CD4-positive, alpha-beta T cell treated with Interleukin-1 beta for 1 hour (primary cell): ENCODE measurements around the gene ZNF70.
A peak's percentile ranks its signal among the peaks of the same experiment; 100 is the strongest.
"Not testable (repeated sequence)": the region's sequence is repeated elsewhere in the genome, so short reads cannot be mapped to it uniquely, and the experiment has no call there.

Source experiments
- DNase-seq, 2 donors: peaks; one replicate each; pipeline ENCODE4 v3.0.0-alpha.2; 2020 to 2022

The ZNF70 gene

DNA sequence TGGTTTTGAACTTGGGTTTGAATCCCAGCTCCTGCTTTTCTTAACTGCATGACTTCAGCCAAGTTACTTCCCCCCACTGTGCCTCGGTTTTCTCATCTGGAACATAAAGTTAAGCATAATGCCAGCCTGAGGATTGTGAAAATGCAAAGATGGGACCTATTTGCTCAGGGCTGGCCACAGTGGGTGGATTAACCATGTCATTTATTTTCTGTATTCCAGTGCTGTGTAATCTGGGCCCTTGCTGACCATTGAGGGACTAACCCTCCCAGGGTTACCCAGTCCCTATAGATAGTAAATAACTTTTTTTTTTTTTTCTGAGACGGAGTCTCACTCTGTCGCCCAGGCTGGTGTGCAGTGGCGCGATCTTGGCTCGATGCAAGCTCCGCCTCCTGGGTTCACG, 4.8 kb upstream of the ZNF70 start:
- no peak for DNase-seq

DNA sequence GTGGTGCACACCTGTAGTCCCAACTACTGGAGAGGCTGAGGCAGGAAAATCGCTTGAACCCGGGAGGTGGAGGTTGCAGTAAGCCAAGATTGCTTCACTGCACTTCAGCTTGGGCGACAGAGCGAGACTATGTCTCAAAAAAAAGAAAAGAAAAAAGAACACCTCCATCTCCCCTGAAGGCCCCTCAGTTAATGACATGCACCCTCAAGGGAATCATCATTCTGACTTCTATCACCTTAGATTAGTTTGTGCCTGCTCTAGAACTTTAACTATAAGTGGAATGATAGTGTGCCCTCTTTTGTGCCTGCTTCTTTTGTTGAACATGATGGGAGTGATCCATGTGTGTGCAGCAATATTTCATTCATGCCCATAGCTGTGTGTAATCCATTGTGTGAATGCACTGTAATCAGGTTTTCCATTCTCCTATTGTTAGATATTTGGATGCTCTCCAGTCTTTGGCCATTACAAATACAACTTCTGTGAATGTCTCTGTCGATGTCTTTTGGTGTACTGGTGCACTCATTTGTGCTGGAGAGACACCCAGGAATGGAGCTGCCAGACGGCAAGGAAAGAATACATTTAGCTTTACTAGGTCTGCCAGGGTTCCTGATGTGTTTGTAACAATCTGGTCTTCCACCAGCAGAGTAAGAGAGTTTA, 4.2 kb upstream of the ZNF70 start:
- DNase-seq = no peak

DNA sequence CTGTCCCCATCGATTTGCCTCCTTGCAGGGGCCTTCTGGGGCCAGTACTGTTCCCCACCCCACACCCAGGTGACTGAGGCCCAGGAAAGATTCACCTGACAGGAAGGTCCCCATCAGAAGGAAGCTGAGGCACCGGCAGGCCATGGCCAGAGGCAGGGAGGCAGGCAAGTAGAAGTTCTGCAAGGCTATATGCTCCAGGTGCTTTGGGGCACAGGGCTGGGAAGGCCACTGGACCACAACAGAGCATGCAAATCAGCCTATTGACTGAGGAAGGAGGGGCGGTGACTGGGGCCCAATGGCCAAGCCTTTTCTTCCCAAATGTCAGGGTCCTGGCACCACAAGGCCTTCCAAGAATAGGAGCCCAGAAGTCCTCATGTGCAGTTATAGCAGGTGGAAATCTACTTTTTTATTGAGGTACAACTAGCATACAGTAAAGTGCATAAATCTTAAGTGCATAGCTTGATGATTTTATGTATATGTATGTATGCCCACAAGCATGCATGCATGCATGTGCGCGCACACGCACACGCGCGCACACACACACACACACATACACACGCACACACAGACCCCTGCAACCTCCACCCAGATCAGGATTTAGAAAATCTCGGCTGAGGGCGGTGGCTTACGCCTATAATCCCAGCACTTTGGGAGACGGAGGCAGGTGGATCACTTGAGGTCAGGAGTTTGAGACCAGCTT, 3.5 kb upstream of the ZNF70 start, which contains the start of gene VPREB3:
Gene VPREB3, minus strand, starts transcription at position 206 of the 700 bp plus-strand sequence. Its CDS starts 62 bp downstream, at position 144.
- DNase-seq = peak in 1 of 2 donors; percentile 6

- DNase-seq = no peak
These were observed 2.5 kb upstream of the ZNF70 start for GRCh38 chr22:23753385-23753784.

DNA sequence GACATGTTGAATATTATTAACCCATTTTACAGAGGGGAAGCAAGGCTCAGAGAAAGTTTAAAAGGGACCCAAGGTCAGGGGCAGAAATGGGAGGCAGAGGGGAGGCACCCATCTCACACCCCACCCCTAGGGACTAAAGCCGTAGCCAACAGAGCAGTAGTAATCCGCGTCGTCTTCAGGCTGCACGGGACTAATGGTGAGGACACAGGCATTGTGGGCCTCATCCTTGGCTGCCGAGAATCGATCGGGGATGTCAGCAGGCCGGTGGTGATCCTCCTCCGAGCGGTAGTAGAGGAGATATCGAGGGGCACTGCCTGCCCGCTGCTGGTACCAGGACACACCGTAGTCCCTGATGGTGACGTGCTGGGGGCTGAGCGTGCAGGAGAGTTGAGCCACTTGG, 1.8 kb upstream of the ZNF70 start:
- no peak for DNase-seq

DNA sequence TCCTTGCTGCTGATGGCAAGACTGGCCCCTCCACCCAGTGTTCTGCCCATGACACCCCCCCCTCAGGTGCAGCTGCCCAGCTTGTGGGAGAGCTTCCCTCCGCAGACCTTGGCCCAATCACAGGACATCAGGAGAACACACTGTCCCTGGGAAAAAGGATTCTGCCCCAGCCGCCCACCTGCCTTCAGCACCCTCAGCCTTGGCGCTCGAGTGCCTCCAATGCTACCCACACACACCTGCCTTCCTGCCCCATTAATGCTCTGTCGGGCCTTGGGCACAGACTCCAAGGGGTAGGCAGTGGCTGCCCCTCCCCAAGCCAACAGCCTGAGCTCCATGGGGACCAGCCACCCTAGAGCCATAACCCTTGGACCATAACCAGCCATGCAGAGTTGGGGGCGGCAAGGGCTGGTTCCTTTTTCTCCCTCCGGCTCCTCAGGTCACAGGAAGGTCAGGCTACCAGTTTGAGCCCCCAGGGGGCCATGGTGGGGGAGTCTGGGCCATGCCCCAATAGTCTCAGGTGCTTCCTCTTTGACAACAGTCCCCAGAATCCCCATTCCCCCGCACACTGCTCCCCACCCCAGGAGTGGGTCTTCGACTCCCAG, 1.3 kb upstream of the ZNF70 start:
- peak in 1 of 2 donors; percentile 80 for DNase-seq

DNA sequence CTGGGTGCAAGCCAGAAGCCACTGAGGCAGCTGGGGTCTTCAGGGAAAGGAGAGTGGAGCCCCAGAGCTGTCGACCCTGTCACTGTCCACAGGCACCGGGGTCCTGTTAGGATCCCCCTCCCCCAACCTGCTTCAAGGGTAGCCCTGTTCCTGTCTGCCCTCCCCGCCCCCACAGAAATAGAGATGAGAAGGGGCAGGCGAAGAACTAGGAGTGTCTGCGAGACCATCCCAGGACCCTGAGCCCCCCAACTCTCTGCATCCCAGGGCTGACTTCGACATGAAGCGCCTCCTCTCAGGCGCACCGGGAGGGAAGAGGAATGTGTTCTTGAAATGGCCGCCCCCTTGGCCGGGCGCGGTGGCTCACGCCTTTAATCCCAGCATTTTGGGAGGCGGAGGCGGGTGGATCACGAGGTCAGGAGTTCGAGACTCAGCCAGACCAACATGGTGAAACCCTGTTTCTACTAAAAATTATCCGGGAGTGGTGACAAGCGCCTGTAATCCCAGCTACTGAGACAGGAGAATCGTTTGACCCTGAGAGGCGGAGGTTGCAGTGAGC, 607 bp upstream of the ZNF70 start:
- DNase-seq = no peak

- no peak for DNase-seq
These were observed 572 bp downstream of the ZNF70 start for GRCh38 chr22:23750367-23750713.

DNA sequence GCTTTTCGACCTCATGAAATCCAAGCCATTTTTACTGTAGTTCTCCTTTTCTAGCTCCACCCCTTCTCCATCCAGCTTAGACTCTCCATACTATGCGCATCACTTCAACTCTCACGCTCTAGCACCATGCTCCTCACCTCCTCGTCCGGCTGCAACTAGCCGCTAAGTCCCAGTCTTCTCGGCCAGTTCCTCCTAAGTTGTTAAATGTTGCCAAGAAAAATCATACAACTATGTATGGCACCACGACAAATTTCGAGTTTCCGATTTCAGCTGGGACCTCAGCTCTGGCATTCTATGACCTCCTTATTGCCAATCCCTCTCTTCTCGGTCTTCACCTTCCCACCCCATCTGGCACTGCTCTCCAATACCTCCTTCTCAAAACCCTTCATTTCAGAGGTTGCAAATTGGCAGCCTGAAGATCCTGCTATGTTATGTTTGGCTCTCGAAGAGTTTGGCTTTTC, 1.0 kb downstream of the ZNF70 start:
- no peak for DNase-seq

- DNase-seq = no peak
These were observed 5.1 kb downstream of the ZNF70 start for GRCh38 chr22:23745791-23746190.

DNA sequence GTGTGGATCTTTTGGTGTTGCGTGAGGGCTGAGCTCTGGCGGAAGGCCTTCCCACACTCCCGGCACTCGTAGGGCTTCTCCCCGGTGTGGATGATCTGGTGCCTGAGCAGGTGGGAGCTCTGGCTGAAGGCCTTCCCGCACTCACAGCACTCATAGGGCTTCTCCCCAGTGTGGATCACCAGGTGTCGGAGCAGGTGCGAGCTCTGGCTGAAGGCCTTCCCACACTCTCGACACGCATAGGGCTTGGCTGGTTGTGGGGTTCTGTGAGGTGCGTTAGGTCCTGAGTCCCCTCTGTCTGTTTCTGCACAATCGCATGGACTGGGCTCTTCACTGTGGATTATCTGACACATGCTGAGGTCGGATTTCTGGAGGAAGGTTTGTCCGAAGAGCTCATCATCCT, 6.4 kb downstream of the ZNF70 start:
- DNase-seq = no peak

DNA sequence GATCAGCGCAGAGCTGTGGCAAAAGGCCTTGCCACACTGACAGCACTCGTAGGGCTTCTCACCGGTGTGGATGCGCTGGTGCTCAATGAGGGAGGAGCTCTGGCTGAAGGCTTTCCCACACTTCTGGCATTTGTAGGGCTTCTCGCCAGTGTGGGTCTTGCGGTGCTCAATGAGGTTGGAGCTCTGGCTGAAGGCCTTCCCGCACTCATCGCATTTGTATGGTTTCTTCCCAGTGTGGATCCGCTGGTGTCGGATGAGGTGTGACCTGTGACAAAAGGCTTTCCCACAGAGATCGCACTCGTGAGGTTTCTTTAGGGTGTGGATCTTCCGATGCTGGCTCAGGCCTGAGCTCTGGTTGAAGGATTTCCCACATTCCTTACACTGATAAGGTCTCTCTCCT, 6.9 kb downstream of the ZNF70 start:
- no peak for DNase-seq

- DNase-seq = no peak
These were observed 7.6 kb downstream of the ZNF70 start for GRCh38 chr22:23743303-23743705.

DNA sequence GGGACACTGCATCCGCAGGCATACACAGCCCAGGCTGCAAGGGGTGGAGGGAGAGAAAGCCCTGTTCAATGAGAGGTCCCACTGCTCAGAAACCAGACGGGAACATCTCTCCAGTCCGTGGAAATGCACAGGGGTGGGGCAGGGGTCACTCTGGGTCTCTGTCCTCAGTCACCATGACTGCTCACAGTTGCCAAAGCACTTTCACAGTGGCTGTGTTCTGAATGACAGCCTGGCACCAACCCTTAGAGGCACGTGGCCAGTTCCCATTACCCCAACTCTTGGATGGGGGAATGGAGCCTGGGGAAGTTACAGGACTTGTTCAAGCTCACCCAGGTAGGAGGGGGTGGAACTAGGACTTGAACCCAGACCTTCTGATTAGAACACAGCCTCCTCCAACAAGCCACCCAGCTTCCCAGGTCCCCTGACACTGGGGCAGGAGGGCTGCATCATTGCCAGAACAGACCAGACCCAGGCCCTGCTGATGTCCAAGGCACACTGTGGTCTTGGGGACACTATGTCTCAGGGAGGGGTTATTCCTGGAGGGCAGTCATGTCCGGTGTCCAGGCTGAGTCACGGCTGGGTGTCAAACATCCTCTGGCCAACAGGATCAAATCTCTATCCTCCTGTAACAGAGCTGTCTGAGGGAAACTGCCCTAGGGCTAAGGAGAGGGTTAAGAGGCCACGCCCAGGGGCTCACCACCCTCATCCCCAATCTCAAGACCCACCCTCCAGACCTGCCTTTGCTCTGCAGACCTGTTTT, 8.2 kb downstream of the ZNF70 start:
- DNase-seq = no peak

DNA sequence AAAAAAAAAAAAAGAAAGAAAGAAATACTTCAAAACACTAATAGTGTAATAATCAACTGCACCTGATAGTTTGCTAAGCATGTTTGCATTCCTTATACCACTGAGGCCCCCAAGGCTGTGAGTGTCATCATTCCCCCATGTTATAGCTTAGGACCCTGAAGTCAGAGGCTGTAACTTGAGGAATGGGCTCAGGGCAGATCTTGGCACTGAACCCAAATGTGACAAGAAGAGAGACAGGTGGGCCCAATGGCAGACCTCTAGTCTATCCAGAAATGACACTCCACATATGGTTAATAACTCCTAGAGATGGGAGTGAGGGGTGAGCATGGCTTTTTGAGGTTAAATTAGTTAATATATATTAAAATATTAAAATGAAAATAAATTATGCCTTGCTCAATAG, 13.2 kb downstream of the ZNF70 start:
- no peak for DNase-seq

DNA sequence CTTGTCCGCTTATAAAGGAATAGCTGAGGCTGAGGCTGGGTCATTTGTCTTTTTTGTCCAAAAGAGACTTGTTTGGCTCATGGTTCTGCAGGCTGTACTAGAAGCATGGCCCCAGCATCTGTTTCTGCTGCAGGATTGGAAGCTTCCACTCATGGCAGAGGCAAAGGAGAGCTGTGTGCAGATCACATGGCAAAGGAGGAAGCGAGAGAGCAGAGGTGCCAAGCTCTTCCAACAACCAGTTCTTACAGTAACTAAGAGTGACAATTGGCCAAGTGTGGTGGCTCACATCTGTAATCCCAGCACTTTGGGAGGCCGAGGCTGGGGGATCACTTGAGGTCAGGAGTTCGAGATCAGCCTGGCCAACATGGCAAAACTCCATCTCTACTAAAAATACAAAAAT, 22.8 kb downstream of the ZNF70 start:
- not testable (repeated sequence) for DNase-seq

DNA sequence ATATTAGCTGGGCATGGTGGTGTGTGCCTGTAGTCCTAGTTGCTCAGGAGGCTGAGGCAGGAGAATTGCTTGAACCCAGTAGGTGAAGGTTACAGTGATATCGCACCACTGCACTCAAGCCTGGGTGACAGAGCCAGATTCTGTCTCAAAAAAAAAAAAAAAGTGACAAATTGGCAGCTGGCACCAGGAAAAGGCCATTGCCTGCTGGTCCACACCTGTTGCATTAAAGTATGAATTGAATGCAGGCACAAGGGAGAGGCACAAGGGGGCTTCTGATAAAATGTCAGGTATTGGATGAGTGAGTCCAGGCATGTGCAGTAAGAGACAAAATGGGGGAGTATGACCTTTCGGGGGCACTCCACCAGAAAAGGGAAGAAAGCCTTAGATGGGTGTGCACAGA, 28.2 kb downstream of the ZNF70 start:
- no peak for DNase-seq

- DNase-seq = no peak
These were observed 28.8 kb downstream of the ZNF70 start for GRCh38 chr22:23722160-23722559.

DNA sequence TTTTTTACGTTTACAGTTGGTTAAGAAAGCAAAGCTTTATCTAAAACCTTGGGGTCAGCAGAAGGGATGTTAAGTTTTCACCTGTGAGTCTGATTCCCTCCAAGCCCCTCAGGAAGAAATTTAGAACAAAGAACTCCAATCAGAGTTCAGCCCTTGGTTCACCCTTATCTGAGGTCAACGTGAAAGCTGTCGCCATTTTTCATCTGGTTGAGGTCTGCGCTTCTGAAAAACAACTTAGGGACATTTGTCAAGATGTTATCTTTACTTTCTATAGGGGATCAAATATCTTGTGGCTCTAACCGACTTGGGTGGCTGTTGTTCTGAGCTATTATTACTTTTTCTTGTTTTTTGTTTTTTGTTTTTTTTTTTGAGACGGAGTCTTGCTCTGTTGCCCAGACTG, 30.1 kb downstream of the ZNF70 start:
- DNase-seq = no peak

DNA sequence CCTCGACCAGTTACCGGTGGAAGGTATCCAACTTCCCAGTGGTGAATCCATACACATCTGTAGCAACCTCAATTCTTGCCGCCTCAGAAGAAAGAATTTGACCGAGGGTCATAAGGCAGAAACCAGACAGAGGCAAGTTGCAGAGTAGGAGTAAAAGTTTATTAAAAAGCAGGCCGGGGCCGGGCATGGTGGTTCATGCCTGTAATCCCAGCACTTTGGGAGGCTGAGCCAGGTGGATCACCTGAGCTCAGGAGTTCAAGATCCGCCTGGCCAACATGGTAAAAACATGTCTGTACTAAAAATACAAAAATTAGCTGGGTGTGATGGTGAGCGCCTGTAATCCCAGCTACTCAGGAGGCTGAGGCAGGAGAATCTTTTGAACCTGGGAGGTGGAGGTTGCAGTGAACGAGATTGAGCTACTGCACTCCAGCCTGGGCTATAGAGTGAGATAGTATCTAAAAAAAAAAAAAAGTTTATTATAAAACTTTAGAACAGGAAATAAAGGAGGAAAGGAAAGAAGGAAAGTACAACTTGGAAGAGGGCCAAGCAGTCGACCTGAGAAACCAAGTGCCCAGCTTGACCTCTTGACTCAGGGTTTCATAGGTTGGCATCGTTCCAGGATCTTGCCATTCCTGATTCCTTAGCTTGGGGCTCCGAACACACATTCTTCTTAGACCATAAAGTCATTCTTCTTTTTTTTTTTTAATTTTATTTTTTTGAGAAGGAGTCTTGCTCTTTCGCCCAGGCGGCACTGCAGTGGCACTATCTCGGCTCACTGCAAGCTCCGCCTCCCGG, 32.3 kb downstream of the ZNF70 start:
- DNase-seq = no peak

- peak; percentile 85 to 87 for DNase-seq
These were observed 33.8 kb downstream of the ZNF70 start for GRCh38 chr22:23716811-23717801.
